ENCODE measurements around the gene GIGYF1.
A peak's percentile ranks its signal among the peaks of the same experiment; 100 is the strongest.
"Not testable (repeated sequence)": the region's sequence is repeated elsewhere in the genome, so short reads cannot be mapped to it uniquely, and the experiment has no call there.

The GIGYF1 gene

GRCh38 chr7:100675105-100675451 is 19.0 kb downstream of the GIGYF1 start:
- no peak for DNase-seq (ENCODE audit: low read depth)
- TF ChIP-seq CTCF (IDR thresholded peaks at IDR 0.05; ENCODE audit: insufficient read depth, low read depth, low read length, missing control alignments) = no peak
- H3K4me3 ChIP-seq (ENCODE audit: low read depth, low read length) = peak overlapping the region; percentile 68

- TF ChIP-seq CTCF (IDR thresholded peaks at IDR 0.05; ENCODE audit: insufficient read depth, low read depth, low read length, missing control alignments) = no peak
- H3K4me3 ChIP-seq (ENCODE audit: low read depth, low read length) = peak overlapping the region; percentile 68
- no peak for DNase-seq (ENCODE audit: low read depth)
These were observed 19.5 kb downstream of the GIGYF1 start for GRCh38 chr7:100674411-100675104.

GRCh38 chr7:100673942-100674410 is 20.1 kb downstream of the GIGYF1 start:
- DNase-seq (ENCODE audit: low read depth) = peak; percentile 54
- TF ChIP-seq CTCF (IDR thresholded peaks at IDR 0.05; ENCODE audit: insufficient read depth, low read depth, low read length, missing control alignments) = no peak

GRCh38 chr7:100673302-100673941 is 20.6 kb downstream of the GIGYF1 start, which contains the start of gene GNB2:
Gene GNB2 (plus strand): TSS chr7:100673740. CDS start chr7:100676266, 2,526 bp downstream.
- peak within 1 kb of the TSS; percentile 68 for H3K4me3 ChIP-seq (ENCODE audit: low read depth, low read length)
- TF ChIP-seq CTCF (IDR thresholded peaks at IDR 0.05; ENCODE audit: insufficient read depth, low read depth, low read length, missing control alignments) = no peak
- peak; percentile 99 for DNase-seq (ENCODE audit: low read depth)

More at GRCh38 chr7:100673942-100674410, 20.1 kb downstream of the GIGYF1 start:
- H3K4me3 ChIP-seq (ENCODE audit: low read depth, low read length) = peak overlapping the region; percentile 68

- H3K4me3 ChIP-seq (ENCODE audit: low read depth, low read length) = no peak overlapping the region
- no peak for DNase-seq (ENCODE audit: low read depth)
- no peak for TF ChIP-seq CTCF (IDR thresholded peaks at IDR 0.05; ENCODE audit: insufficient read depth, low read depth, low read length, missing control alignments)
These were observed 22.4 kb downstream of the GIGYF1 start for GRCh38 chr7:100671353-100672327.

GRCh38 chr7:100670074-100670473 is 24.0 kb downstream of the GIGYF1 start:
- DNase-seq (ENCODE audit: low read depth) = no peak
- no peak overlapping the region for H3K4me3 ChIP-seq (ENCODE audit: low read depth, low read length)
- TF ChIP-seq CTCF (IDR thresholded peaks at IDR 0.05; ENCODE audit: insufficient read depth, low read depth, low read length, missing control alignments) = no peak

- DNase-seq (ENCODE audit: low read depth); H3K4me3 ChIP-seq (ENCODE audit: low read depth, low read length): not testable (repeated sequence)
These were observed 24.9 kb downstream of the GIGYF1 start for GRCh38 chr7:100669106-100669505.

Data from GM12865 (cell line).